ENCODE measurements around the gene PSAT1. TPM values are rescaled to one million over a fixed set of nuclear protein-coding genes. Genes with fewer than 3 reads are reported as not detected.

The PSAT1 gene
- total RNA-seq, 8 experiments from 2014 or later, result 10.6 to 157 (median 59.5) TPM

GRCh38 chr9:78325846-78326360, 29.0 kb downstream of the PSAT1 start:
- peak in 1 of 8 experiments; percentile 13 for ATAC-seq (replicated peaks in 6 of 8)
- in situ Hi-C loops (cut with MboI; ENCODE audit: low pct_unique_long_range_greater_than_20kb in 2 of 9, low sequenced_read_pairs in 9 of 9, unreplicated experiment in 9 of 9), result no loop called here
- Histone ChIP-seq H3K4me1 (replicated peaks in 1 of 2) (peaks cover 6 to 12% of the 10 kb centered on the region in 2 donors), H3K27ac (no peak overlapping the region), H3K4me3 (no peak overlapping the region)
- WGBS, 10 experiments, result 19 to 93% (median 85%) methylated on average over 1 to 4 of the region's 5 CpGs

GRCh38 chr9:78326564-78326963, 29.6 kb downstream of the PSAT1 start:
- Histone ChIP-seq H3K4me3 (no peak overlapping the region), H3K4me1 (replicated peaks in 1 of 2) (peaks cover 6 to 12% of the 10 kb centered on the region in 2 donors), H3K27ac (no peak overlapping the region)
- in situ Hi-C loops (cut with MboI; ENCODE audit: low pct_unique_long_range_greater_than_20kb in 2 of 9, low sequenced_read_pairs in 9 of 9, unreplicated experiment in 9 of 9), result no loop called here
- WGBS, 10 experiments, result 66 to 100% methylated on average over 1 to 2 of the region's 2 CpGs; no CpG with 5 or more reads in 8 of the 10 experiments
- ATAC-seq (replicated peaks in 6 of 8), result no peak

- H3K4me3 ChIP-seq, result no peak overlapping the region
- 44 to 100% (median 94%) methylated on average over 1 to 3 of the region's 3 CpGs; no CpG with 5 or more reads in 1 of the 10 experiments for WGBS, 10 experiments
- H3K27ac ChIP-seq, result no peak overlapping the region
- in situ Hi-C loops (cut with MboI; ENCODE audit: low pct_unique_long_range_greater_than_20kb in 2 of 9, low sequenced_read_pairs in 9 of 9, unreplicated experiment in 9 of 9), result no loop called here
- no peak for ATAC-seq (replicated peaks in 6 of 8)
- H3K4me1 ChIP-seq (replicated peaks in 1 of 2), result no peaks in the 10 kb centered on the region
These were observed 35.5 kb downstream of the PSAT1 start for GRCh38 chr9:78332381-78332780.

DNA sequence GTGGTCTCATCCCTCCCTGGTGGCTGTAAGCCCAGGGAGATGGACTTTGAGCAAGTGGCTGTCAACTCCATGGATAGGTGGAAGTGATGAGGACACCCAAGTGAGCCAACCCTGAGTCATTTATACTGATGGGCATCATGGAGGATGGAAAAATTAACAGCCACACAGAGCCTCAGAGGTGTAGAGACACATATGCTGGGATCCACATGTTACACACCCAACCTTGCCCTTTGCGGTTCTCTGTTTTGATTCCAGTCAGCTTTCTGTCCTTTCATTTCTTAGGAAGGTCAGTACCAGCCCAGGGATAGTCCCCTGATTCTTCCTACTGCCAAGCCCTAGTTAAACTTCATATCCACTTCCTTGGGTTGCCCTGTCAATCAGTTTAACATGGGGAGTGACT, 51.9 kb downstream of the PSAT1 start:
- in situ Hi-C loops (cut with MboI; ENCODE audit: low pct_unique_long_range_greater_than_20kb in 2 of 9, low sequenced_read_pairs in 9 of 9, unreplicated experiment in 9 of 9), result no loop called here
- WGBS, 10 experiments, result 33 to 100% (median 100%) methylated on average over 1 of the region's 1 CpG; no CpG with 5 or more reads in 6 of the 10 experiments
- H3K4me1 ChIP-seq (replicated peaks in 1 of 2), result no peaks in the 10 kb centered on the region
- no peak overlapping the region for H3K4me3 ChIP-seq
- no peak for ATAC-seq (replicated peaks in 6 of 8)
- H3K27ac ChIP-seq, result no peak overlapping the region

GRCh38 chr9:78351816-78352215, 54.9 kb downstream of the PSAT1 start:
- H3K4me3 ChIP-seq, result no peak overlapping the region
- ATAC-seq (replicated peaks in 6 of 8), result no peak
- H3K27ac ChIP-seq, result no peak overlapping the region
- no peaks in the 10 kb centered on the region for H3K4me1 ChIP-seq (replicated peaks in 1 of 2)
- in situ Hi-C loops (cut with MboI; ENCODE audit: low pct_unique_long_range_greater_than_20kb in 2 of 9, low sequenced_read_pairs in 9 of 9, unreplicated experiment in 9 of 9), result loop anchor here in 1 of 9 experiments (25.0 kb wide), 1 partner anchor 90 kb away; no protein-coding TSS in a partner anchor
- 33 to 100% (median 87%) methylated on average over 1 to 2 of the region's 2 CpGs for WGBS, 10 experiments

- no peak overlapping the region for H3K27ac ChIP-seq
- no peaks in the 10 kb centered on the region for H3K4me1 ChIP-seq (replicated peaks in 1 of 2)
- peak in 1 of 8 experiments; percentile 34 for ATAC-seq (replicated peaks in 6 of 8)
- H3K4me3 ChIP-seq, result no peak overlapping the region
- in situ Hi-C loops (cut with MboI; ENCODE audit: low pct_unique_long_range_greater_than_20kb in 2 of 9, low sequenced_read_pairs in 9 of 9, unreplicated experiment in 9 of 9), result loop anchor here in 1 of 9 experiments (25.0 kb wide), 1 partner anchor 92 kb away; no protein-coding TSS in a partner anchor
These were observed 57.5 kb downstream of the PSAT1 start for GRCh38 chr9:78354324-78354973.

DNA sequence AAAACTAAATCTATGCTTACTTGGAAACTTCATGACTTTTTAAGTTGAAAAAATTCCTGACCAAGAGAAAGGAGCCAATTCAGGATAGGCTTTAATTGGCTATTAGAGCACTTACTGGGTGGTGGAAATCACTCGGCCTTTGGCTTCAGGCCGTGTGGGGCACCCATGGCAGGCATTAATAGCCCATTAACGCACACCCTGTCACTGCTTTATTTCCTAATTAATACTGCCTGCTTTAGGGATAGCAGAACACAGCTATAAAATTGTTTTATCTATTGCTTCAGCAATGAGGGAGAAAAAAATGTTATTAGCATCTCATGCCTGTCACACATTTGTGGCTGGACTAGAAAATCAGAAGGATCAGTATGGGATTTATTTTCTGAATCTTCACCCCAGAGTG, 58.1 kb downstream of the PSAT1 start:
- in situ Hi-C loops (cut with MboI; ENCODE audit: low pct_unique_long_range_greater_than_20kb in 2 of 9, low sequenced_read_pairs in 9 of 9, unreplicated experiment in 9 of 9), result loop anchor here in 1 of 9 experiments (25.0 kb wide), 1 partner anchor 93 kb away; no protein-coding TSS in a partner anchor

GRCh38 chr9:78356634-78357033, 59.7 kb downstream of the PSAT1 start:
- no peak for ATAC-seq (replicated peaks in 6 of 8)
- WGBS, 10 experiments, result 40 to 100% (median 75%) methylated on average over 1 to 4 of the region's 4 CpGs; no CpG with 5 or more reads in 5 of the 10 experiments
- in situ Hi-C loops (cut with MboI; ENCODE audit: low pct_unique_long_range_greater_than_20kb in 2 of 9, low sequenced_read_pairs in 9 of 9, unreplicated experiment in 9 of 9), result loop anchor here in 1 of 9 experiments (25.0 kb wide), 1 partner anchor 94 kb away; no protein-coding TSS in a partner anchor

More for the DNA sequence above, 58.1 kb downstream of the PSAT1 start:
- Histone ChIP-seq H3K4me1 (replicated peaks in 1 of 2) (no peaks in the 10 kb centered on the region), H3K4me3 (no peak overlapping the region), H3K27ac (no peak overlapping the region)
- ATAC-seq (replicated peaks in 6 of 8), result peak in 1 of 8 experiments; percentile 62
- 37 to 100% (median 58%) methylated on average over 1 to 3 of the region's 3 CpGs; no CpG with 5 or more reads in 2 of the 10 experiments for WGBS, 10 experiments

GRCh38 chr9:78357165-78357873, 60.4 kb downstream of the PSAT1 start:
- no peak overlapping the region for H3K4me3 ChIP-seq
- in situ Hi-C loops (cut with MboI; ENCODE audit: low pct_unique_long_range_greater_than_20kb in 2 of 9, low sequenced_read_pairs in 9 of 9, unreplicated experiment in 9 of 9), result loop anchor here in 1 of 9 experiments (25.0 kb wide), 1 partner anchor 95 kb away; no protein-coding TSS in a partner anchor
- ATAC-seq (replicated peaks in 6 of 8), result no peak
- WGBS, 10 experiments, result 77 to 100% (median 90%) methylated on average over 1 to 5 of the region's 23 CpGs; no CpG with 5 or more reads in 5 of the 10 experiments
- peaks cover 3 to 4% of the 10 kb centered on the region in 2 donors for H3K4me1 ChIP-seq (replicated peaks in 1 of 2)
- H3K27ac ChIP-seq, result no peak overlapping the region

More at GRCh38 chr9:78356634-78357033, 59.7 kb downstream of the PSAT1 start:
- H3K4me1 ChIP-seq (replicated peaks in 1 of 2), result peaks cover 3 to 4% of the 10 kb centered on the region in 2 donors
- H3K4me3 ChIP-seq, result no peak overlapping the region
- H3K27ac ChIP-seq, result no peak overlapping the region

- ATAC-seq (replicated peaks in 6 of 8), result no peak
- in situ Hi-C loops (cut with MboI; ENCODE audit: low pct_unique_long_range_greater_than_20kb in 2 of 9, low sequenced_read_pairs in 9 of 9, unreplicated experiment in 9 of 9), result loop anchor here in 1 of 9 experiments (25.0 kb wide), 1 partner anchor 96 kb away; no protein-coding TSS in a partner anchor
- WGBS, 10 experiments, result 38 to 100% (median 80%) methylated on average over 1 to 10 of the region's 17 CpGs; no CpG with 5 or more reads in 3 of the 10 experiments
- Histone ChIP-seq H3K4me3 (no peak overlapping the region), H3K4me1 (replicated peaks in 1 of 2) (peaks cover 3 to 4% of the 10 kb centered on the region in 2 donors), H3K27ac (no peak overlapping the region)
These were observed 61.6 kb downstream of the PSAT1 start for GRCh38 chr9:78358329-78359051.

DNA sequence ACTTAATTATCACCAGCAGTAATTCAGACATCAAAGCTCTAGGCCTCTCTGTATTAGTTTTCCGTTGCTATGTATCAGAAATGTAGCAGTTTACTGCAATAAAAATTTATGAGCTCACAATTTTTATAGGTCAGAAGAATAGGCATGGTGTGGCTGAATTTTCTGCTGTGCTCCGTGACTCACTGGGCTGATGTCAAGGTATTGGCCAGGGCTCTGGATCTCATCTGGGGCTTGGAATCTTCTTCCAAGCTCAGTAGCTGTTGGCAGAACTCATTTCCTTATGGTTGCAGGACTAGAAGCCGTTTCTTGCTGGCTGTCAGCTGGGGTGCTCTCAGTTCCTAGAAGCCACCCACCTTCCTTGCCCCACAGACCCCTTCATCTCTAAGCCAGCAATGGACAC, 66.3 kb downstream of the PSAT1 start:
- peak in 2 of 8 experiments; percentile 74 to 77 for ATAC-seq (replicated peaks in 6 of 8)
- no peak overlapping the region for H3K27ac ChIP-seq
- no peak overlapping the region for H3K4me3 ChIP-seq
- peaks cover 3 to 4% of the 10 kb centered on the region in 2 donors for H3K4me1 ChIP-seq (replicated peaks in 1 of 2)
- in situ Hi-C loops (cut with MboI; ENCODE audit: low pct_unique_long_range_greater_than_20kb in 2 of 9, low sequenced_read_pairs in 9 of 9, unreplicated experiment in 9 of 9), result loop anchor here in 1 of 9 experiments (25.0 kb wide), 1 partner anchor 101 kb away; no protein-coding TSS in a partner anchor
- 0 to 100% (median 93%) methylated on average over 1 to 2 of the region's 3 CpGs; no CpG with 5 or more reads in 1 of the 10 experiments for WGBS, 10 experiments
